HG03060 (cell line): ENCODE data around the gene ODF4.

Experiments used
- ATAC-seq: cut with Tn5 transposase; IDR thresholded peaks from one replicate; pipeline ENCODE4 v1.9.1; 2021; ENCODE audit warnings: low read depth, moderate number of reproducible peaks; ENCODE audit not compliant: unreplicated experiment

The ODF4 gene

GRCh38 chr17:8339540-8339939 is at the start of gene ODF4:
Gene ODF4, plus strand, starts transcription at chr17:8339840. Its CDS starts 212 bp downstream, at chr17:8340052.
- no peak for ATAC-seq

- no peak for ATAC-seq
Observed at GRCh38 chr17:8290043-8290442, 49.6 kb upstream of the ODF4 start.

GRCh38 chr17:8292639-8293395 is 46.8 kb upstream of the ODF4 start:
- no peak for ATAC-seq

- no peak for ATAC-seq
Observed at GRCh38 chr17:8294361-8294760, 45.3 kb upstream of the ODF4 start.

- no peak for ATAC-seq
Observed at GRCh38 chr17:8294814-8295316, 44.8 kb upstream of the ODF4 start.

GRCh38 chr17:8300226-8300625 is 39.4 kb upstream of the ODF4 start:
- ATAC-seq, result no peak

GRCh38 chr17:8300627-8301242 is 38.9 kb upstream of the ODF4 start:
- no peak for ATAC-seq

- ATAC-seq, result no peak
Observed at GRCh38 chr17:8310601-8311123, 29.0 kb upstream of the ODF4 start.

- ATAC-seq, result no peak
Observed at GRCh38 chr17:8311131-8311790, 28.4 kb upstream of the ODF4 start.

- ATAC-seq, result no peak
Observed at GRCh38 chr17:8312251-8312650, 27.4 kb upstream of the ODF4 start.

- ATAC-seq, result no peak
Observed at GRCh38 chr17:8312726-8313600, 26.7 kb upstream of the ODF4 start.

- no peak for ATAC-seq
Observed at GRCh38 chr17:8314797-8315763, 24.6 kb upstream of the ODF4 start.

GRCh38 chr17:8315764-8316217 is 23.8 kb upstream of the ODF4 start:
- no peak for ATAC-seq

GRCh38 chr17:8318010-8318935 is 21.4 kb upstream of the ODF4 start:
- ATAC-seq, result no peak

- ATAC-seq, result no peak
Observed at GRCh38 chr17:8320262-8320661, 19.4 kb upstream of the ODF4 start.

- ATAC-seq, result no peak
Observed at GRCh38 chr17:8320990-8321389, 18.6 kb upstream of the ODF4 start.

- no peak for ATAC-seq
Observed at GRCh38 chr17:8322061-8322460, 17.6 kb upstream of the ODF4 start.

- ATAC-seq, result no peak
Observed at GRCh38 chr17:8324132-8324531, 15.5 kb upstream of the ODF4 start.
